ENCODE data around the gene SYT12.
"Not testable (repeated sequence)": the region's sequence is repeated elsewhere in the genome, so short reads cannot be mapped to it uniquely, and the experiment has no call there.

SYT12 gene

GRCh38 chr11:66985508-66986177 is 37.3 kb upstream of the SYT12 start:
- no peaks in the 10 kb centered on the region for H3K79me2 ChIP-seq (ENCODE audit: low read length)
- no peak for TF ChIP-seq EZH2phosphoT487 (IDR thresholded peaks at IDR 0.05; ENCODE audit: low read depth)
- no peak for TF ChIP-seq CTCF (IDR thresholded peaks at IDR 0.05; ENCODE audit: low read depth, low read length)
- no peak overlapping the region for H2AFZ ChIP-seq (ENCODE audit: low read depth, low read length)
- H3K4me2 ChIP-seq (ENCODE audit: low read length): no peak overlapping the region
- no peaks in the 10 kb centered on the region for H3K9me3 ChIP-seq (ENCODE audit: insufficient read depth, low read length)
- no peak overlapping the region for H3K4me3 ChIP-seq (ENCODE audit: low read length)
- H3K4me1 ChIP-seq (ENCODE audit: low read length): 0 out of 2 replicates have a peak, but pooled peaks cover 4% of the 10 kb centered on the region
- H3K9ac ChIP-seq (ENCODE audit: low read length): no peak overlapping the region
- H3K36me3 ChIP-seq (replicated peaks; ENCODE audit: low read depth, low read length): no peaks in the 10 kb centered on the region
- no peak overlapping the region for H3K27ac ChIP-seq (ENCODE audit: low read length)
- no peaks in the 10 kb centered on the region for H4K20me1 ChIP-seq (ENCODE audit: insufficient read depth, low read length)
- peaks cover 17% of the 10 kb centered on the region for H3K27me3 ChIP-seq (ENCODE audit: low read depth, low read length)

GRCh38 chr11:66986178-66986545 is 36.8 kb upstream of the SYT12 start:
- Histone ChIP-seq H3K79me2 (ENCODE audit: low read length) (no peaks in the 10 kb centered on the region), H3K4me2 (ENCODE audit: low read length) (no peak overlapping the region), H3K9me3 (ENCODE audit: insufficient read depth, low read length) (no peaks in the 10 kb centered on the region), H3K27me3 (ENCODE audit: low read depth, low read length) (peaks cover 17% of the 10 kb centered on the region), H3K36me3 (replicated peaks; ENCODE audit: low read depth, low read length) (no peaks in the 10 kb centered on the region), H4K20me1 (ENCODE audit: insufficient read depth, low read length) (no peaks in the 10 kb centered on the region), H3K4me3 (ENCODE audit: low read length) (no peak overlapping the region), H3K9ac (ENCODE audit: low read length) (no peak overlapping the region), H3K27ac (ENCODE audit: low read length) (no peak overlapping the region), H2AFZ (ENCODE audit: low read depth, low read length) (no peak overlapping the region), H3K4me1 (ENCODE audit: low read length) (0 out of 2 replicates have a peak, but pooled peaks cover 4% of the 10 kb centered on the region)
- TF ChIP-seq CTCF (IDR thresholded peaks at IDR 0.05; ENCODE audit: low read depth, low read length) (no peak), EZH2phosphoT487 (IDR thresholded peaks at IDR 0.05; ENCODE audit: low read depth) (no peak)

- Histone ChIP-seq H2AFZ (ENCODE audit: low read depth, low read length) (no peak overlapping the region), H3K79me2 (ENCODE audit: low read length) (no peaks in the 10 kb centered on the region), H3K27ac (ENCODE audit: low read length) (no peak overlapping the region), H3K9me3 (ENCODE audit: insufficient read depth, low read length) (no peaks in the 10 kb centered on the region), H3K4me2 (ENCODE audit: low read length) (no peak overlapping the region), H3K27me3 (ENCODE audit: low read depth, low read length) (peaks cover 19% of the 10 kb centered on the region), H3K9ac (ENCODE audit: low read length) (no peak overlapping the region), H4K20me1 (ENCODE audit: insufficient read depth, low read length) (no peaks in the 10 kb centered on the region), H3K36me3 (replicated peaks; ENCODE audit: low read depth, low read length) (no peaks in the 10 kb centered on the region), H3K4me1 (ENCODE audit: low read length) (0 out of 2 replicates have a peak, but pooled peaks cover under 1% of the 10 kb centered on the region), H3K4me3 (ENCODE audit: low read length) (no peak overlapping the region)
- no peak for TF ChIP-seq EZH2phosphoT487 (IDR thresholded peaks at IDR 0.05; ENCODE audit: low read depth)
- TF ChIP-seq CTCF (IDR thresholded peaks at IDR 0.05; ENCODE audit: low read depth, low read length): no peak
Observed at GRCh38 chr11:66987158-66987620, 35.7 kb upstream of the SYT12 start.

- TF ChIP-seq CTCF (IDR thresholded peaks at IDR 0.05; ENCODE audit: low read depth, low read length): no peak
- Histone ChIP-seq H3K4me1 (ENCODE audit: low read length) (no peaks in the 10 kb centered on the region), H3K4me3 (ENCODE audit: low read length) (no peak overlapping the region), H3K79me2 (ENCODE audit: low read length) (no peaks in the 10 kb centered on the region), H4K20me1 (ENCODE audit: insufficient read depth, low read length) (no peaks in the 10 kb centered on the region), H3K36me3 (replicated peaks; ENCODE audit: low read depth, low read length) (no peaks in the 10 kb centered on the region), H3K27me3 (ENCODE audit: low read depth, low read length) (peaks cover 19% of the 10 kb centered on the region), H3K4me2 (ENCODE audit: low read length) (no peak overlapping the region), H3K27ac (ENCODE audit: low read length) (no peak overlapping the region), H2AFZ (ENCODE audit: low read depth, low read length) (no peak overlapping the region), H3K9me3 (ENCODE audit: insufficient read depth, low read length) (no peaks in the 10 kb centered on the region), H3K9ac (ENCODE audit: low read length) (no peak overlapping the region)
Observed at GRCh38 chr11:66987924-66988637, 34.9 kb upstream of the SYT12 start.

- not testable (repeated sequence) for H4K20me1 ChIP-seq (ENCODE audit: insufficient read depth, low read length); H3K4me1 ChIP-seq (ENCODE audit: low read length); H3K4me3 ChIP-seq (ENCODE audit: low read length); H3K27ac ChIP-seq (ENCODE audit: low read length); H3K9me3 ChIP-seq (ENCODE audit: insufficient read depth, low read length); H2AFZ ChIP-seq (ENCODE audit: low read depth, low read length); H3K36me3 ChIP-seq (replicated peaks; ENCODE audit: low read depth, low read length); H3K79me2 ChIP-seq (ENCODE audit: low read length); H3K4me2 ChIP-seq (ENCODE audit: low read length); H3K9ac ChIP-seq (ENCODE audit: low read length)
- H3K27me3 ChIP-seq (ENCODE audit: low read depth, low read length): peaks cover 22% of the 10 kb centered on the region
Observed at GRCh38 chr11:66988741-66989140, 34.2 kb upstream of the SYT12 start.

- not testable (repeated sequence) for H3K4me2 ChIP-seq (ENCODE audit: low read length); H4K20me1 ChIP-seq (ENCODE audit: insufficient read depth, low read length); H2AFZ ChIP-seq (ENCODE audit: low read depth, low read length); H3K9me3 ChIP-seq (ENCODE audit: insufficient read depth, low read length); H3K27ac ChIP-seq (ENCODE audit: low read length); H3K4me1 ChIP-seq (ENCODE audit: low read length); H3K4me3 ChIP-seq (ENCODE audit: low read length); H3K9ac ChIP-seq (ENCODE audit: low read length); H3K36me3 ChIP-seq (replicated peaks; ENCODE audit: low read depth, low read length); H3K79me2 ChIP-seq (ENCODE audit: low read length)
- H3K27me3 ChIP-seq (ENCODE audit: low read depth, low read length): peaks cover 20% of the 10 kb centered on the region
Observed at GRCh38 chr11:66989360-66989759, 33.6 kb upstream of the SYT12 start.

All from OCI-LY3 (cell line).